Progenitor cell of endocrine pancreas (in vitro differentiated cells): ENCODE measurements around the gene GDA. TPM values are rescaled to one million over a fixed set of nuclear protein-coding genes. Genes with fewer than 3 reads are reported as not detected.

Experiments
- DNase-seq: peaks from one replicate; pipeline ENCODE4 v3.0.0; 2021; ENCODE audit warnings: low spot score; ENCODE audit not compliant: unreplicated experiment
- H3K27ac Mint-ChIP-seq: 2 replicates; pipeline ENCODE4 v1.8.0; 2021; ENCODE audit warnings: mild to moderate bottlenecking, moderate library complexity, mixed read lengths
- H3K27me3 Mint-ChIP-seq: 2 replicates; pipeline ENCODE4 v1.8.0; 2021; ENCODE audit warnings: mixed read lengths
- H3K36me3 Mint-ChIP-seq: 2 replicates; pipeline ENCODE4 v1.8.0; 2022; ENCODE audit warnings: mixed read lengths; ENCODE audit not compliant: insufficient read depth
- H3K4me1 Mint-ChIP-seq: 2 replicates; pipeline ENCODE4 v1.8.0; 2021; ENCODE audit warnings: low read depth, mixed read lengths
- H3K4me3 Mint-ChIP-seq: 2 replicates; pipeline ENCODE4 v1.8.0; 2021; ENCODE audit warnings: low read depth, mild to moderate bottlenecking, moderate library complexity, mixed read lengths
- H3K9me3 Mint-ChIP-seq: 2 replicates; pipeline ENCODE4 v1.8.0; 2021; ENCODE audit warnings: low read depth, mixed read lengths
- total RNA-seq: library from RNA; stranded (reverse); gene quantifications from 2 replicates; pipeline ENCODE4 v1.2.1, GENCODE V29; 2021
- TF ChIP-seq, protein P1 (sequence below): fragments of 200-600 bp; sonication (generic); IDR thresholded peaks from one replicate; pipeline ENCODE4 v1.5.0; 2021; ENCODE audit warnings: antibody characterized with exemption, mild to moderate bottlenecking; ENCODE audit not compliant: unreplicated experiment

Gene GDA
- total RNA-seq, 1 donor from 2014 or later: 5.5 TPM

DNA sequence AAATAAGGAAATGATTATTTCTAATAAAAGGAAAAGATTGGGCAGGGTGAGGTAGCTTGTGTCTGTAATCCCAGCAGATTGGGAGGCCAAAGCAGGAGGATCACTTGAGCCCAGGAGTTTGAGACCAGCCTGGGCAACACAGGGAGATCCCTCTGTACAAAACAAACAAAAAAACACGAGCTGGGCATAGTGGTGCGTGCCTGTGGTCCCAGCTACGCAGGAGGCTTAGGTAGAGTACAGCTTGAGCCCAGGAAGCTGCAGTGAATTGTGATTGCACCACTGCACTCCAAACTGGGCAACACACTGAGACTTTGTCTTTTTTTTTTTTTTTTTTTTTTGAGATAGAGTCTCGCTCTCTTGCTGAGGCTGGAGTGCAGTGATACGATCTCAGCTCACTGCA is 18.8 kb downstream of the GDA start:
- Mint-ChIP-seq H3K36me3 (peaks cover 2% of the 10 kb centered on the region), H3K27ac (no peak overlapping the region), H3K4me3 (no peak overlapping the region), H3K4me1 (peaks cover 4% of the 10 kb centered on the region), H3K9me3 (peaks cover 5% of the 10 kb centered on the region), H3K27me3 (no peaks in the 10 kb centered on the region)
- DNase-seq: no peak
- TF ChIP-seq, protein P1, sequence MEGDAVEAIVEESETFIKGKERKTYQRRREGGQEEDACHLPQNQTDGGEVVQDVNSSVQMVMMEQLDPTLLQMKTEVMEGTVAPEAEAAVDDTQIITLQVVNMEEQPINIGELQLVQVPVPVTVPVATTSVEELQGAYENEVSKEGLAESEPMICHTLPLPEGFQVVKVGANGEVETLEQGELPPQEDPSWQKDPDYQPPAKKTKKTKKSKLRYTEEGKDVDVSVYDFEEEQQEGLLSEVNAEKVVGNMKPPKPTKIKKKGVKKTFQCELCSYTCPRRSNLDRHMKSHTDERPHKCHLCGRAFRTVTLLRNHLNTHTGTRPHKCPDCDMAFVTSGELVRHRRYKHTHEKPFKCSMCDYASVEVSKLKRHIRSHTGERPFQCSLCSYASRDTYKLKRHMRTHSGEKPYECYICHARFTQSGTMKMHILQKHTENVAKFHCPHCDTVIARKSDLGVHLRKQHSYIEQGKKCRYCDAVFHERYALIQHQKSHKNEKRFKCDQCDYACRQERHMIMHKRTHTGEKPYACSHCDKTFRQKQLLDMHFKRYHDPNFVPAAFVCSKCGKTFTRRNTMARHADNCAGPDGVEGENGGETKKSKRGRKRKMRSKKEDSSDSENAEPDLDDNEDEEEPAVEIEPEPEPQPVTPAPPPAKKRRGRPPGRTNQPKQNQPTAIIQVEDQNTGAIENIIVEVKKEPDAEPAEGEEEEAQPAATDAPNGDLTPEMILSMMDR: no peak

DNA sequence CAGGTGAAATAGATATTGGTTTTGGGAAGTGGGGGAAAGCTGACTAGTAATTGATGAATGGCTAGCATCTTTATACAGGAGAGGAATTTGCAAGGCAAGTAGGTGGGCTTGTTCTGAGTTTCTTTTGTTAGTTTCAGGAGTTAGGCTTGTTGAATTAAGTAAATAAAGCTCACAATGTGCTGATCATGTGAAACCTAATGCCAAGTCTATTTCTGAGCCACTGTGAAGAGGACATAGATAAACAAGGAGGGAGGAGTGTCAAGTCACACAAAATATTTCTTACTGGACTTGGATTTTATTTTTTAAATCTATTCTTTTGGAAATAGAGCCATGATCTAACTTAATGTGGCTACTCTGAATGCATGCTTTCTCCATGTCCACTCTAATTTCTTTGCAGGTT is 19.9 kb downstream of the GDA start:
- Mint-ChIP-seq H3K4me1 (peaks cover 4% of the 10 kb centered on the region), H3K27me3 (no peaks in the 10 kb centered on the region), H3K9me3 (peaks cover 5% of the 10 kb centered on the region), H3K27ac (no peak overlapping the region), H3K36me3 (peaks cover 2% of the 10 kb centered on the region), H3K4me3 (no peak overlapping the region)
- no peak for DNase-seq
- TF ChIP-seq, protein P1: no peak

DNA sequence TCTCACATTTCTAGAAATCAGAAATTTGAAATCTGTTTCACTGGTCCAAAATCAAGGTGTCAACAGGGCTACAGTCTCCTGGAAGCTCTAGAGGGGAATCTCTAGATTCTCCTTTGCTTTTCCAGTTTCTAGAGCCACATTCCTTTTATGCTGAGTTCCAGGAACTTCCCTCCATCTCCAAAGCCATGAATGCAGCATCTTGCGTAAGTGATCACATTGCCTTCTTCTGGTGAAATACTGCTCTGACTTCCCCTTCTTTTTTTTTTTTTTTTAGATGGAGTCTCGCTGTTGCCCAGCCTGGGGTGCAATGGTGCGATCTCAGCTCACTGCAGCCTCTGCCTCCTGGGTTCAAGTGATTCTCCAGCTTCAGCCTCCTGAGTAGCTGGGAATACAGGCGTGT is 23.8 kb downstream of the GDA start:
- Mint-ChIP-seq H3K27me3 (no peaks in the 10 kb centered on the region), H3K9me3 (no peaks in the 10 kb centered on the region), H3K4me3 (no peak overlapping the region), H3K4me1 (peaks cover 4% of the 10 kb centered on the region), H3K36me3 (no peaks in the 10 kb centered on the region), H3K27ac (no peak overlapping the region)
- TF ChIP-seq, protein P1: no peak
- DNase-seq: no peak

DNA sequence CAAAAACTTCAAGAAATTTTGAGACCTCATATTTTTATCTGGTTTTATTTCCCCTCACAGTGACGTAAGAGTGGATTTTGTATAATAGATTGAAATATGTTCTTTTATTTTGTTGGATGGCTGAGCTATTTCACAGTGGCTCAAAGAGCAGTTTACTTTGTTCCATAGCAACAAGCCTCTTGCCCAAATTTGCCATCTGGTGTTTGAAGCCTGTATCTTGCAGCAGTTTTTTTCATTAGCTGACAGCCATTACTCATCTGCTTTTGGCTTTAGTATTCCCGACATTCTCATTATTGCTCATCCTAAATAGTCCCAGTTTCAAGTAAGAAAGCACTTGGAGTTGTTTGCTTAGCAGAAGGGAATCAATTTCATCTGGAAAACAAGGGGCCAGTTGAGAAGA is 36.3 kb downstream of the GDA start:
- H3K27ac Mint-ChIP-seq: no peak overlapping the region
- H3K9me3 Mint-ChIP-seq: peaks cover 14% of the 10 kb centered on the region
- H3K4me1 Mint-ChIP-seq: peaks cover 3% of the 10 kb centered on the region
- TF ChIP-seq, protein P1: no peak
- H3K27me3 Mint-ChIP-seq: no peaks in the 10 kb centered on the region
- H3K36me3 Mint-ChIP-seq: peaks cover 10% of the 10 kb centered on the region
- no peak for DNase-seq
- H3K4me3 Mint-ChIP-seq: no peak overlapping the region

DNA sequence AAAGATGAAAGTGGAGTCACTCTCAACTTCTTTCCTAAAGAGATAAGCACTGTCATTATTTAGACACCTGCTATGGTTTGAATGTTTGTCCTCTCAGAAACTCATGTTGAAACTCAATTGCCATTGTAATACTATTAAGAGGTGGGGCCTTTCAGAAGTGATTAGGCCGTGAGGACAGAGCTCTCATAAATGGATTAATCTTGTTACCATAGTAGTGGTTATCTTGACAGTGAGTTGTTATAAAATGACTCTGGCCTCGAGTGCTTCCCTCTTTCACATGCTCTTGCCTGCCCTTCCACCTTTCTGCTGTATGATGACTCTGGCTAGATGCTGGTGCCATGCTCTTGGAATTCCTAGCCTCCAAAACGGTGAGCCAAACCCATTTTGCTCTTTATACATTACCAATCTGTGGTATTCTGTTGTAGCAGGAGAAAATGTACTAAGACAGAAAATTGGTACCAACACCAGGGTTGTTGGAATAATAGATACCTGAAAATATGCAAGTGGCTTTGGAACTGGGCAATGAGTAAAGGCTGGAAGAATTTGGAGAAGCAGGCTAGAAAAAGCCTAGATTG is 38.0 kb downstream of the GDA start:
- H3K27ac Mint-ChIP-seq: no peak overlapping the region
- H3K9me3 Mint-ChIP-seq: peaks cover 11% of the 10 kb centered on the region
- no peak for DNase-seq
- H3K4me3 Mint-ChIP-seq: no peak overlapping the region
- H3K4me1 Mint-ChIP-seq: peaks cover 3% of the 10 kb centered on the region
- peaks cover 9% of the 10 kb centered on the region for H3K36me3 Mint-ChIP-seq
- TF ChIP-seq, protein P1: no peak
- no peaks in the 10 kb centered on the region for H3K27me3 Mint-ChIP-seq
